Activated CD8-positive, alpha-beta T cell treated with anti-CD3 and anti-CD28 coated beads for 36 hours (primary cell): ENCODE data around the gene SKOR1. TPM values are rescaled to one million over a fixed set of nuclear protein-coding genes. Genes with fewer than 3 reads are reported as not detected.

Experiments used
- ATAC-seq: fragments of 200-7000 bp; cut with Tn5 transposase; one replicate; pipeline ENCODE4 v1.10.0; 2021; ENCODE audit warnings: mild to moderate bottlenecking, moderate library complexity
- CTCF ChIA-PET: fragments of 350-600 bp; sonication (Branson Sonifier 250); formaldehyde crosslinking; loops from one replicate; lab custom pipeline; 2021; ENCODE audit warnings: antibody characterized with exemption; lab: Charles Lee
- POLR2A ChIA-PET: fragments of 350-600 bp; sonication (Branson Sonifier 250); formaldehyde crosslinking; loops from one replicate; lab custom pipeline; 2021; ENCODE audit warnings: antibody characterized with exemption; lab: Charles Lee
- DNase-seq: peaks from one replicate; pipeline ENCODE4 v3.0.0-alpha.2; 2020
- H3K27ac Mint-ChIP-seq: one replicate; pipeline ENCODE4 v1.8.0; 2021; ENCODE audit warnings: mild to moderate bottlenecking, mixed read lengths
- H3K27me3 Mint-ChIP-seq: one replicate; pipeline ENCODE4 v1.8.0; 2021; ENCODE audit warnings: mixed read lengths
- H3K36me3 Mint-ChIP-seq: one replicate; pipeline ENCODE4 v1.8.0; 2021; ENCODE audit warnings: low read depth, mixed read lengths
- H3K4me1 Mint-ChIP-seq: one replicate; pipeline ENCODE4 v1.8.0; 2021; ENCODE audit warnings: low read depth, mixed read lengths
- H3K4me3 Mint-ChIP-seq: one replicate; pipeline ENCODE4 v1.8.0; 2021; ENCODE audit warnings: mild to moderate bottlenecking, moderate library complexity, mixed read lengths
- H3K9me3 Mint-ChIP-seq: one replicate; pipeline ENCODE4 v1.8.0; 2021; ENCODE audit warnings: mixed read lengths
- CTCF ChIP-seq: fragments of 200-600 bp; IDR thresholded peaks from one replicate; pipeline ENCODE4 v1.8.0; 2022; ENCODE audit warnings: antibody characterized with exemption, mild to moderate bottlenecking
- intact Hi-C: fragments of 100-400 bp; cut with micrococcal nuclease; formaldehyde crosslinking; loops from one replicate; pipeline ENCODE4 v1.10.0; 2022
- total RNA-seq, 2 experiments: library from RNA; stranded (reverse); gene quantifications; one replicate each; pipeline ENCODE4 v1.2.3, GENCODE V29; 2021

The SKOR1 gene
- total RNA-seq, 2 experiments from 2014 or later = 0.09 to 0.25 TPM

DNA sequence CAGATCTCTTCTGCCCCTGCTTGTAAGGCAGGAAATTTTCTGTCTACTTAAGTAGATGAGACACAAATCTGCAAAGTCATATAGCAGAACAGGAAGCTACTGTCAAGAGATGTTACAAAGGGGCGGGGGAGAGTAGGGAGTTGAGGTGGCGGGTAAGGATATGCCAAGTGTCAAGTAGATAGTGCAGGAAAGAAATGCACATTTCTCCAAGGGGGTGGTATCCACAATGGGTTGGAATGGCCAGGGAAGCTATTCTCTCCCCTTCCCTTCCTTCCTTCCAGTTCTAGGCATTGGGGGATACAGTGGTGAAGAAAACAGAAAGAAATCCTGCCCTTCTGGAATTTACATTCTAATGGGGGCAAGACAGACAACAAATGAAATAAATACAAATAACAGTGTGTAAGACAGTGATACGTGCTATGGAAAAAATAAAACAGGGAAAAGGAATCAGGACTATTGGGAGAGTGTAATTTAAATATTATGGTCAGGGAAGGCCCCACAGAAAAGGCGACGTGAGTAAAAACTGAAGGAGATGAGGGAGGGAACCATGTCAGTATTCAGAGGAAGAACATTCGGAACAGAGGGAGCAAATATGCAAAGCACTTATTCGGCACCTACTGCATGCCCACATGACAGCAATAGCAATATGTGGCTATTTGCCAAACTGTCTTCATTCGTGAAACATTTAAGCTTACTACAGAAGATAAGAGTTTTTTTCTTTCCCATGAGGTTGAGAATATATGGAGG lies 57.4 kb downstream of the SKOR1 start:
- no peaks in the 10 kb centered on the region for H3K36me3 Mint-ChIP-seq
- H3K4me1 Mint-ChIP-seq = peaks cover 14% of the 10 kb centered on the region
- intact Hi-C loops = no loop called here
- H3K9me3 Mint-ChIP-seq = no peaks in the 10 kb centered on the region
- TF ChIP-seq CTCF = no peak
- DNase-seq = peak; percentile 34
- ChIA-PET CTCF (interaction anchor here (0.9 to 1.2 kb wide), 2 partner anchors 19 to 270 kb away, joined by 3 read pairs; no protein-coding TSS in a partner anchor), POLR2A (interaction anchor here (1.3 kb wide), 1 partner anchor 10 kb away, joined by 3 read pairs; no protein-coding TSS in a partner anchor)
- no peak overlapping the region for H3K4me3 Mint-ChIP-seq
- ATAC-seq = peak; percentile 74
- H3K27ac Mint-ChIP-seq = peak overlapping the region; percentile 7
- H3K27me3 Mint-ChIP-seq = peaks cover 9% of the 10 kb centered on the region

GRCh38 chr15:67883234-67883773 lies 58.0 kb downstream of the SKOR1 start:
- no peak for TF ChIP-seq CTCF
- no peak overlapping the region for H3K27ac Mint-ChIP-seq
- POLR2A ChIA-PET = interaction anchor here (1.3 kb wide), 1 partner anchor 9 kb away, joined by 3 read pairs; no protein-coding TSS in a partner anchor

GRCh38 chr15:67884009-67884408 lies 58.7 kb downstream of the SKOR1 start:
- intact Hi-C loops = no loop called here
- Mint-ChIP-seq H3K4me1 (peaks cover 14% of the 10 kb centered on the region), H3K27me3 (peaks cover 12% of the 10 kb centered on the region), H3K36me3 (no peaks in the 10 kb centered on the region), H3K9me3 (no peaks in the 10 kb centered on the region), H3K27ac (no peak overlapping the region), H3K4me3 (peak overlapping the region; percentile 68)
- ATAC-seq (no peak), DNase-seq (no peak)
- ChIA-PET CTCF (interaction anchor here (1.2 kb wide), 1 partner anchor 20 kb away, joined by 3 read pairs; no protein-coding TSS in a partner anchor), POLR2A (no interaction called here)
- TF ChIP-seq CTCF = no peak

More at GRCh38 chr15:67883234-67883773, 58.0 kb downstream of the SKOR1 start:
- H3K36me3 Mint-ChIP-seq = no peaks in the 10 kb centered on the region
- peaks cover 9% of the 10 kb centered on the region for H3K27me3 Mint-ChIP-seq
- H3K4me1 Mint-ChIP-seq = peaks cover 14% of the 10 kb centered on the region
- CTCF ChIA-PET = interaction anchor here (0.9 to 1.2 kb wide), 2 partner anchors 19 to 270 kb away, joined by 3 read pairs; no protein-coding TSS in a partner anchor
- no peak for ATAC-seq
- H3K9me3 Mint-ChIP-seq = no peaks in the 10 kb centered on the region
- intact Hi-C loops = no loop called here
- no peak overlapping the region for H3K4me3 Mint-ChIP-seq
- no peak for DNase-seq

Other genes with a start within 250 kb of the SKOR1 start
- not detected for gene RNU6-1, start 14.5 kb downstream of the SKOR1 start, total RNA-seq
- gene PIAS1, start 228.8 kb downstream of the SKOR1 start, total RNA-seq = 10 to 100 TPM; 26.0 to 29.8 TPM